Esophagus squamous epithelium (tissue), 5 donors: ENCODE data around the gene CBFA2T3. TPM values are rescaled to one million over a fixed set of nuclear protein-coding genes. Genes with fewer than 3 reads are reported as not detected.
"Not testable (repeated sequence)": the region's sequence is repeated elsewhere in the genome, so short reads cannot be mapped to it uniquely, and the experiment has no call there.

Source experiments
- DNase-seq: peaks from one replicate; lab custom pipeline; 2025; lab: John Stamatoyannopoulos, UW
- H3K27ac ChIP-seq, 4 donors: fragments of 200-600 bp; sonication (generic); one replicate each; pipeline ENCODE4 v1.5.1; 2016 to 2019; ENCODE audit warnings: mild to moderate bottlenecking in 1 of 4
- H3K27me3 ChIP-seq, 4 donors: fragments of 200-600 bp; sonication (generic); 1 replicate in 3 of 4; 2 replicates in 1 of 4; pipeline versions ENCODE4 v1.5.1 to v1.6.0; 2017 to 2021; ENCODE audit warnings: antibody characterized with exemption in 1 of 4
- H3K36me3 ChIP-seq, 3 donors: fragments of 200-600 bp; sonication (generic); one replicate each; pipeline ENCODE4 v1.5.1; 2016 to 2019
- H3K4me1 ChIP-seq, 3 donors: fragments of 200-600 bp; sonication (generic); one replicate each; pipeline ENCODE4 v1.5.1; 2017 to 2019
- H3K4me3 ChIP-seq, 4 donors: fragments of 200-600 bp; sonication (generic); 1 replicate in 3 of 4; 2 replicates in 1 of 4; pipeline ENCODE4 v1.5.1; 2016 to 2019; ENCODE audit warnings: mild to moderate bottlenecking in 2 of 4, moderate library complexity in 1 of 4
- H3K9me3 ChIP-seq, 3 donors: fragments of 200-600 bp; sonication (generic); one replicate each; pipeline ENCODE4 v1.5.1; 2016 to 2019
- POLR2A ChIP-seq, 4 donors: fragments of 450-650 bp; IDR thresholded peaks; one replicate each; pipeline ENCODE4 v1.6.1; 2017; ENCODE audit warnings: antibody characterized with exemption in 4 of 4, mild to moderate bottlenecking in 4 of 4, moderate library complexity in 3 of 4
- WGBS, 2 donors: methylation state at CpG; one replicate each; pipeline ENCODE4 v1.1.5; 2018; 5-methylcytosine and 5-hydroxymethylcytosine counted together
- intact Hi-C: fragments of 100-400 bp; cut with DNase I; formaldehyde crosslinking; loops from one replicate; pipeline ENCODE4 v1.15.0; 2022
- total RNA-seq, 4 donors: library from RNA; depleted of rRNA; stranded (reverse); fragments of >200 nt; gene quantifications; one replicate each; pipeline ENCODE4 v1.1.0, GENCODE V29; 2016
- TF ChIP-seq, protein P1 (sequence below), 6 experiments: fragments of 450-650 bp in 4 of 6; fragments of 200-600 bp in 2 of 6; sonication (generic) in 2 of 6; IDR thresholded peaks; one replicate each; pipeline ENCODE4 v1.5.1; 2016 to 2019; ENCODE audit warnings: antibody characterized with exemption in 6 of 6, mild to moderate bottlenecking in 4 of 6, moderate library complexity in 4 of 6
- donor health status: DM: yes; HTN: yes; CAD: no.

The CBFA2T3 gene
- total RNA-seq, 4 donors from 2014 or later: 0.18 to 2.7 (median 1.4) TPM

DNA sequence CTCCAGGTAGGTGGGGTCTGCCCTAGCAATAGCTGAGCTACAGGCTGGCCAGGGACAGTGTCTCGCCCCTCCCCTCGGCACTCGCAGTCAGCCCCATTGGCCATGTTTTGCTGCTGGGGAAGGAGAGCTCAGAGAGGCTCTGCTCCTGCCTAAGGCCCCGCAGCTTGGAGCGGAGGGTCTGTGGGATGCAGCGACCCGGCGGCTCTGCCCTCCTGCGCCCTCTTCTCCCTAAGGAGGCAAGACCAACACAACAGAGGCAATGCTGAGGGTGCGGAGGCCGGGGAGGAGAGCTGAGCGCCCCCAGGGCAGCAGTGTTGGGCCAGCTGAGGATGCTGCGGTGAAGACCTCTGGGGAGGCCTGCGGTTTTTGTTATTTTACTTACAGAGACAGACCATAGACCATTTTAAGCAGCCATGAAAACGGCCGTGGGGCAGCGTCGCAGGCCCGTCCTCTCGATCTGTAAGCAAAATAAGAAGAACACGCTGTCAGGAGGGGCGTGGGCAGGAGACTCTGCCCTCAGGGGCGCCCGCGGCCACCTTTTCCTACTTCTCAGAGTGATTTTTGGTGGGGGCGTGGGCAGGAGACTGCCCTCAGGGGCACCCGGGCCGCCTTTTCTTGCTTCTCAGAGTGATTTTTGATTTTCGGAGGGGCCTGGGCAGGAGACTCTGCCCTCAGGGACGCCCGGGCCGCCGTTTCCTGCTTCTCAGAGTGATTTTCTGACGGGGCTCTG, 79.1 kb downstream of the CBFA2T3 start:
- WGBS, 2 donors: 71 to 75% methylated on average over 4 to 21 of the region's 34 CpGs
- no peak for DNase-seq
- Histone ChIP-seq H3K9me3 (no peaks in the 10 kb centered on the region), H3K27me3 (peaks cover 0 to 47% (median 0%) of the 10 kb centered on the region in 4 donors), H3K4me3 (no peak overlapping the region), H3K27ac (no peak overlapping the region), H3K36me3 (peaks cover 0 to 17% (median 0%) of the 10 kb centered on the region in 3 donors), H3K4me1 (no peaks in the 10 kb centered on the region)
- intact Hi-C loops: no loop called here
- TF ChIP-seq, protein P1, sequence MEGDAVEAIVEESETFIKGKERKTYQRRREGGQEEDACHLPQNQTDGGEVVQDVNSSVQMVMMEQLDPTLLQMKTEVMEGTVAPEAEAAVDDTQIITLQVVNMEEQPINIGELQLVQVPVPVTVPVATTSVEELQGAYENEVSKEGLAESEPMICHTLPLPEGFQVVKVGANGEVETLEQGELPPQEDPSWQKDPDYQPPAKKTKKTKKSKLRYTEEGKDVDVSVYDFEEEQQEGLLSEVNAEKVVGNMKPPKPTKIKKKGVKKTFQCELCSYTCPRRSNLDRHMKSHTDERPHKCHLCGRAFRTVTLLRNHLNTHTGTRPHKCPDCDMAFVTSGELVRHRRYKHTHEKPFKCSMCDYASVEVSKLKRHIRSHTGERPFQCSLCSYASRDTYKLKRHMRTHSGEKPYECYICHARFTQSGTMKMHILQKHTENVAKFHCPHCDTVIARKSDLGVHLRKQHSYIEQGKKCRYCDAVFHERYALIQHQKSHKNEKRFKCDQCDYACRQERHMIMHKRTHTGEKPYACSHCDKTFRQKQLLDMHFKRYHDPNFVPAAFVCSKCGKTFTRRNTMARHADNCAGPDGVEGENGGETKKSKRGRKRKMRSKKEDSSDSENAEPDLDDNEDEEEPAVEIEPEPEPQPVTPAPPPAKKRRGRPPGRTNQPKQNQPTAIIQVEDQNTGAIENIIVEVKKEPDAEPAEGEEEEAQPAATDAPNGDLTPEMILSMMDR (IDR thresholded peaks at IDR 0.05): no peak
- no peak for TF ChIP-seq POLR2A (IDR thresholded peaks at IDR 0.05)

- Histone ChIP-seq H3K4me3 (no peak overlapping the region), H3K27ac (no peak overlapping the region), H3K4me1 (no peaks in the 10 kb centered on the region), H3K9me3 (no peaks in the 10 kb centered on the region), H3K36me3 (peaks cover 0 to 16% (median 0%) of the 10 kb centered on the region in 3 donors), H3K27me3 (peaks cover 0 to 34% (median 0%) of the 10 kb centered on the region in 4 donors)
- WGBS, 2 donors: 87% methylated on average over 15 to 23 of the region's 57 CpGs
- intact Hi-C loops: no loop called here
- no peak for TF ChIP-seq POLR2A (IDR thresholded peaks at IDR 0.05)
- TF ChIP-seq, protein P1 (IDR thresholded peaks at IDR 0.05): no peak
- no peak for DNase-seq
Measured at GRCh38 chr16:88896238-88897070, 80.6 kb downstream of the CBFA2T3 start.

DNA sequence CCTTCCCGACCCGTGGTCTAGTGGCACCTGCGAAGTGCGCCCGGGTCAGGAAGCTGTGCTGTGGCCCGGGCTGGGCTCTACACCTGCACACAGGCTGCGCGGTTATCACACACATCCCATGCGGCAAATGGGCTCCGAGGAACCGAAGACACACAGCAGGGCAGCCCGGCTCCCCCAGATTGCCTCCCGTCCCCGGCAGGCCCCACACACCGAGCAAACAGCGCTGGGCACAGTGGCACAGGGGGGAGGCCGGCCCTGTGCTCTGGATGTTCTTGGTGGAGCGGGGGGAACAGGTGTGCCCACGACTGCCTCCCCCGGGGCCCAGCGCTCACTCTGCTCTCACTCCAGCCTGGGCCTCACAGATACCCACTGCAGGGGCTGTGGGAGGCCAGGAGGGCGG, 81.7 kb downstream of the CBFA2T3 start:
- Histone ChIP-seq H3K27ac (no peak overlapping the region), H3K4me3 (no peak overlapping the region), H3K36me3 (peaks cover 0 to 5% (median 0%) of the 10 kb centered on the region in 3 donors), H3K27me3 (peaks cover 0 to 25% (median 0%) of the 10 kb centered on the region in 4 donors), H3K9me3 (no peaks in the 10 kb centered on the region), H3K4me1 (no peaks in the 10 kb centered on the region)
- no peak for DNase-seq
- TF ChIP-seq POLR2A (IDR thresholded peaks at IDR 0.05): no peak
- TF ChIP-seq, protein P1 (IDR thresholded peaks at IDR 0.05): no peak
- intact Hi-C loops: no loop called here
- WGBS, 2 donors: 60% methylated on average over 1 of the region's 22 CpGs; no CpG with 5 or more reads in 1 of the 2 donors

DNA sequence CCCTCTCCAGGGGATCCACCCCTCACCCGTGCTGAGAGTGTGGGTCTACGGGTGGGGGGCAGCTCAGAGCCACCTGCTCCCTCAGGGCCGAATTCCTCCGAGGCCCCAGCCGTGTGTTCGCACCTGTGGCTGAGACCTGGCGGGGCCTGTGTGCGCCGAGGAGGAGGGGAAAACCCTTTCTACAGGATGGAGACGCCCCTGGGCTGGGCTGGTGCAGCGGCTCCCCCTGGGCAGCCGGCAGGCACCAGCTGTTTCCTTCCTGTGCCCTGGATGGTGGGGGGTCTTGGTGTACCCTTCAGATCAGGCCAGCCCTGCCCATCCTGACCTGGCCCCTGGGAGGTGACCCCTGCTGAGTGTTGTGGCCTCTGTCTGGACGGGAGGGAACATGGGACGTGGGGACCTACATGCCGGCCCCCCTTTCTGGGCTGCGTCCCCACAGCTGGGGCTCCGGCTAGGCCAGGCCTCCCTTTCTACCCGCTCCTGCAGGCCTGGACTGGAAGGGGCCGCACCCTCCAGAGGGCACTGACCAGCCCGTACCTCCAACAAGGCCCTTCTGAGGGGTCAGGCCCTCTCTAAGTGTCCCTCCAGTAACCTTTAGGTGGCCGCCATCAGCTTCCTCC, 82.2 kb downstream of the CBFA2T3 start:
- TF ChIP-seq, protein P1 (IDR thresholded peaks at IDR 0.05): no peak
- no peak for TF ChIP-seq POLR2A (IDR thresholded peaks at IDR 0.05)
- H3K27ac ChIP-seq: no peak overlapping the region
- no peaks in the 10 kb centered on the region for H3K4me1 ChIP-seq
- no peak overlapping the region for H3K4me3 ChIP-seq
- H3K36me3 ChIP-seq: no peaks in the 10 kb centered on the region
- H3K9me3 ChIP-seq: no peaks in the 10 kb centered on the region
- no peak for DNase-seq
- intact Hi-C loops: no loop called here
- WGBS, 2 donors: 92% methylated on average over 2 of the region's 21 CpGs; no CpG with 5 or more reads in 1 of the 2 donors
- peaks cover 0 to 19% (median 0%) of the 10 kb centered on the region in 4 donors for H3K27me3 ChIP-seq

DNA sequence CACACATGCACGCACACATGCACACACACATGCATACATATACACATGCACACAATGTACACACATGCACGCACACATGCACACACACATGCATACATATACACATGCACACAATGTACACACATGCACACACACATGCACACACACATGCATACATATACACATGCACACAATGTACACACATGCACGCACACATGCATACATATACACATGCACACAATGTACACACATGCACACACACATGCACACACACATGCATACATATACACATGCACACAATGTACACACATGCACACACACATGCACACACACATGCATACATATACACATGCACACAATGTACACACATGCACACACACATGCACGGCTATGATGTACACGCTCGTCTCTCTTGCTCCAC, 82.7 kb downstream of the CBFA2T3 start:
- DNase-seq, H3K9me3 ChIP-seq, H3K4me3 ChIP-seq, intact Hi-C loops, H3K4me1 ChIP-seq, H3K27ac ChIP-seq, H3K36me3 ChIP-seq: not testable (repeated sequence)
- 92 to 100% methylated on average over 1 to 5 of the region's 6 CpGs for WGBS, 2 donors
- H3K27me3 ChIP-seq: peaks cover 0 to 14% (median 0%) of the 10 kb centered on the region in 4 donors
